ENCODE data around the gene SRGAP1. TPM values are rescaled to one million over a fixed set of nuclear protein-coding genes. Genes with fewer than 3 reads are reported as not detected.
"Not testable (repeated sequence)": the region's sequence is repeated elsewhere in the genome, so short reads cannot be mapped to it uniquely, and the experiment has no call there.

SRGAP1 gene
- total and polyA plus RNA-seq, 7 donors = 0.23 to 5.1 (median 1.5) TPM

DNA sequence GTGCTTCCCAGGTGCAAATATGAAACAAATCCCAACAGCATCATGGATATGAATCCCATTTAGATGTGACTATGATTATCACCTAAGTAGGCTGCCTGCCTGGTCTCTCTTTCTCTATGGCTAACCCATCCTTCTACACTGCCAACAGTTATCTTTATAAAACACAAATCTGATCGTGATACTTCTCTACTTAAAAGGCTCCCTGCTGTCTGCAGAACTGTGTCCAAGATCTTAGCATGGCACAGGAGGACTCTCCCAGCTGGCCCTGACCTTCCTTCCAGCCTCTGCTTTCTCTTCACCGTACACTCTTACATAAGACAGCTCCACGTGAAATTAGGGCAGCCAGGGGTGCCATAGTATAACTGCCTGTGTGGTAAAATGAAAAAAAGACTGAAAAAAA, 3.5 kb upstream of the SRGAP1 start:
- Histone ChIP-seq H3K4me3 (no peak overlapping the region), H3K9me3 (no peaks in the 10 kb centered on the region), H3K36me3 (ENCODE audit: insufficient read depth in 1 of 2, low read depth in 1 of 2) (no peaks in the 10 kb centered on the region), H3K4me1 (no peaks in the 10 kb centered on the region), H3K27me3 (ENCODE audit: insufficient read depth in 3 of 3, low read length in 2 of 3) (no peaks in the 10 kb centered on the region), H3K27ac (no peak overlapping the region)
- TF ChIP-seq, protein P1, sequence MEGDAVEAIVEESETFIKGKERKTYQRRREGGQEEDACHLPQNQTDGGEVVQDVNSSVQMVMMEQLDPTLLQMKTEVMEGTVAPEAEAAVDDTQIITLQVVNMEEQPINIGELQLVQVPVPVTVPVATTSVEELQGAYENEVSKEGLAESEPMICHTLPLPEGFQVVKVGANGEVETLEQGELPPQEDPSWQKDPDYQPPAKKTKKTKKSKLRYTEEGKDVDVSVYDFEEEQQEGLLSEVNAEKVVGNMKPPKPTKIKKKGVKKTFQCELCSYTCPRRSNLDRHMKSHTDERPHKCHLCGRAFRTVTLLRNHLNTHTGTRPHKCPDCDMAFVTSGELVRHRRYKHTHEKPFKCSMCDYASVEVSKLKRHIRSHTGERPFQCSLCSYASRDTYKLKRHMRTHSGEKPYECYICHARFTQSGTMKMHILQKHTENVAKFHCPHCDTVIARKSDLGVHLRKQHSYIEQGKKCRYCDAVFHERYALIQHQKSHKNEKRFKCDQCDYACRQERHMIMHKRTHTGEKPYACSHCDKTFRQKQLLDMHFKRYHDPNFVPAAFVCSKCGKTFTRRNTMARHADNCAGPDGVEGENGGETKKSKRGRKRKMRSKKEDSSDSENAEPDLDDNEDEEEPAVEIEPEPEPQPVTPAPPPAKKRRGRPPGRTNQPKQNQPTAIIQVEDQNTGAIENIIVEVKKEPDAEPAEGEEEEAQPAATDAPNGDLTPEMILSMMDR (IDR thresholded peaks at IDR 0.05) = no peak
- intact Hi-C loops (cut with DNase I) = loop anchor here (5.0 kb wide), 3 partner anchors 246 to 341 kb away; no protein-coding TSS in a partner anchor
- ATAC-seq (no peak), DNase-seq (no peak)
- WGBS, 3 donors = 24 to 47% (median 29%) methylated on average over 3 of the region's 3 CpGs

DNA sequence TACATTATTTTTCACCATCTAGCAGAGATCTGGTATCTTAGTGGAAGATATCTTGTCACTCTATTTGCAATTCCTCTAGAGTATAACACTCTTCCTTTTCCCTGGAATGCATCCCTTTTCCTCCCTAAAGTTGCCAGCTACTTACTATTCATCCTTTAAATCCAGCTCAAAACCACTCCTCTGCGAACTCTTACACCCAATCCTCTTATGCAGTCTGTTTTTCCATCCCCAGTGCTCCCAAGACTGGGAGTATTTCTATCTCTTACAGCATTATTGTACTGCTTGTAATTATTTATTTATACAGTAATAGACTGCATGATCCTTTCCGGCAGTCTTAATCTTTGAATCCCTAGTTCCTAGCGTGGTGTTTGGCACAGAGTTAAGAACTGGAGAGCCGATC, 2.9 kb upstream of the SRGAP1 start:
- H3K9me3 ChIP-seq = no peaks in the 10 kb centered on the region
- TF ChIP-seq, protein P1 (IDR thresholded peaks at IDR 0.05) = no peak
- ATAC-seq (no peak), DNase-seq (no peak)
- no peaks in the 10 kb centered on the region for H3K4me1 ChIP-seq
- intact Hi-C loops (cut with DNase I) = loop anchor here (5.0 kb wide), 3 partner anchors 246 to 341 kb away; no protein-coding TSS in a partner anchor
- 49 to 63% (median 51%) methylated on average over 4 of the region's 4 CpGs for WGBS, 3 donors
- no peak overlapping the region for H3K27ac ChIP-seq
- no peaks in the 10 kb centered on the region for H3K27me3 ChIP-seq (ENCODE audit: insufficient read depth in 3 of 3, low read length in 2 of 3)
- no peak overlapping the region for H3K4me3 ChIP-seq
- no peaks in the 10 kb centered on the region for H3K36me3 ChIP-seq (ENCODE audit: insufficient read depth in 1 of 2, low read depth in 1 of 2)

DNA sequence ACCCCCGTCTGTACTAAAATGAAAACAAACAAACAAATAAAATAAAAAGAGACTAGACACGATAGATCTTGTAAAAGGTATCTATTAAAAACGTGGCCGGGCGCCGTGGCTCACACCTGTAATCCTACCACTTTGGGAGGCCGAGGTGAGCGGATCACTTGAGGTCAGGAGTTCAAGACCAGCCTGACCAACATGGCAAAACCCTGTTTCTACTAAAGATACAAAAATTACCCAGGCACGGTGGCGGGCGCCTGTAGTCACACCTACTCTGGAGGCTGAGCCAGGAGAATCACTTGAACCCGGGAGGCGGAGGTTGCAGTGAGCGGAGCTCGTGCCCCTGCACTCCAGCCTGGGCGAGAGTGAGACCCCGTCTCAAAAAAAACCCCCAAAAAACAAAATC, 1.8 kb upstream of the SRGAP1 start:
- peak in 1 of 2 donors; percentile 38 for DNase-seq
- not testable (repeated sequence) for H3K9me3 ChIP-seq; H3K4me1 ChIP-seq; ATAC-seq; H3K27me3 ChIP-seq (ENCODE audit: insufficient read depth in 3 of 3, low read length in 2 of 3); H3K27ac ChIP-seq; H3K36me3 ChIP-seq (ENCODE audit: insufficient read depth in 1 of 2, low read depth in 1 of 2)
- 93 to 96% (median 94%) methylated on average over 17 of the region's 17 CpGs for WGBS, 3 donors
- peak overlapping the region; percentile 80 for H3K4me3 ChIP-seq
- intact Hi-C loops (cut with DNase I) = loop anchor here (2.0 to 5.0 kb wide), 4 partner anchors 245 to 414 kb away; no protein-coding TSS in a partner anchor

DNA sequence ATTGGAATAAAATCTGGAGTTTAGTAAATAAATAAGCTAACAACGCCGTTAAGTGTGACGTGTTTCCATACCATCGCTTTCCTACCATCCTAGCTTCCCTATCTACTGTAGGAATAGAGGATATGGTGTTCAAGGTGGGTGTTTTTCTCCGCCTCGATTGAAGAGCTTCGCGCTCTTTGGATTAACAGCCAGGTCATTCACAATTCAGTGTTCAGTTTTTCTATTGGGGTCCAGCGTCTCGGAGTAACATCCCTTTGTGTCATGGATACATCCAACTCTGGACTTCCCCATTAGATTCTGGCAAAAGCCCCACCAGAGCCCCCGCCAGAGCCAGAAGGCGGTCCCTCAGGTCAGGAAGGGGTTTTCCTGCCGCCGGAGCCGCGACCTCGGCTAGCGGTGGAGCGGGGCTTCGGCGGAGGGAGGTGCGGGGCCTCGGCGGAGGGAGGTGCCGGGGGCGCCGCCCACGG, 1.2 kb upstream of the SRGAP1 start:
- Histone ChIP-seq H3K36me3 (ENCODE audit: insufficient read depth in 1 of 2, low read depth in 1 of 2) (no peaks in the 10 kb centered on the region), H3K27ac (peak overlapping the region; percentile 79), H3K4me1 (no peaks in the 10 kb centered on the region), H3K4me3 (peak overlapping the region; percentile 80), H3K9me3 (no peaks in the 10 kb centered on the region), H3K27me3 (ENCODE audit: insufficient read depth in 3 of 3, low read length in 2 of 3) (no peaks in the 10 kb centered on the region)
- no peak for DNase-seq
- TF ChIP-seq, protein P1 (IDR thresholded peaks at IDR 0.05) = no peak
- WGBS, 3 donors = 11 to 23% (median 12%) methylated on average over 15 to 28 of the region's 28 CpGs
- intact Hi-C loops (cut with DNase I) = loop anchor here (2.0 to 5.0 kb wide), 4 partner anchors 244 to 414 kb away; no protein-coding TSS in a partner anchor
- ATAC-seq = no peak

- Histone ChIP-seq H3K4me1 (no peaks in the 10 kb centered on the region), H3K4me3 (peak overlapping the region; percentile 80), H3K36me3 (ENCODE audit: insufficient read depth in 1 of 2, low read depth in 1 of 2) (no peaks in the 10 kb centered on the region), H3K27me3 (ENCODE audit: insufficient read depth in 3 of 3, low read length in 2 of 3) (no peaks in the 10 kb centered on the region), H3K9me3 (no peaks in the 10 kb centered on the region), H3K27ac (peak overlapping the region; percentile 79)
- ATAC-seq (peak; percentile 95 to 96 (median 96)), DNase-seq (peak; percentile 90 to 94)
- intact Hi-C loops (cut with DNase I) = loop anchor here (1.0 to 5.0 kb wide), 5 partner anchors 243 to 413 kb away; no protein-coding TSS in a partner anchor
- WGBS, 3 donors = 0% methylated on average over 53 to 80 of the region's 80 CpGs
- TF ChIP-seq, protein P1 (IDR thresholded peaks at IDR 0.05) = peak; percentile 89
Observed at GRCh38 chr12:63843721-63844390, 644 bp upstream of the SRGAP1 start.
